SK-N-SH treated with all-trans-retinoic acid at 6 μM for 48 hours (cell line): ENCODE data around the gene AUNIP.

Source experiments
- ATAC-seq: fragments of 200-7000 bp; cut with Tn5 transposase; 3 replicates; pipeline ENCODE4 v1.9.1; 2020; ENCODE audit warnings: mild to moderate bottlenecking, moderate library complexity
- ARNTL ChIP-seq: fragments of 450-650 bp; formaldehyde crosslinking; IDR thresholded peaks from 2 replicates; pipeline ENCODE4 v1.5.0; 2020; ENCODE audit warnings: low read depth, mild to moderate bottlenecking, moderate library complexity, borderline replicate concordance
- BACH2 ChIP-seq: fragments of 250-450 bp; sonication (Bioruptor Pico); IDR thresholded peaks from 2 replicates; pipeline ENCODE4 v1.9.0; 2021; ENCODE audit warnings: mild to moderate bottlenecking, borderline replicate concordance
- CREB5 ChIP-seq: fragments of 250-450 bp; sonication (Bioruptor Pico); IDR thresholded peaks from 2 replicates; pipeline ENCODE4 v1.5.1; 2020; ENCODE audit warnings: low read depth, mild to moderate bottlenecking, moderate library complexity
- CSDC2 ChIP-seq: fragments of 250-450 bp; sonication (Bioruptor Pico); IDR thresholded peaks from 2 replicates; pipeline ENCODE4 v1.5.0; 2020; ENCODE audit warnings: mild to moderate bottlenecking, moderate library complexity
- CSRNP3 ChIP-seq: fragments of 250-450 bp; sonication (Bioruptor Pico); IDR thresholded peaks from 2 replicates; pipeline ENCODE4 v1.5.1; 2021; ENCODE audit warnings: mild to moderate bottlenecking, moderate library complexity
- ESRRG ChIP-seq: fragments of 250-450 bp; sonication (Bioruptor Pico); IDR thresholded peaks from 2 replicates; pipeline ENCODE4 v1.6.1; 2021; ENCODE audit warnings: mild to moderate bottlenecking
- GLIS3 ChIP-seq: fragments of 250-450 bp; sonication (Bioruptor Pico); IDR thresholded peaks from 2 replicates; pipeline ENCODE4 v1.5.0; 2020; ENCODE audit warnings: mild to moderate bottlenecking, moderate library complexity
- ISL1 ChIP-seq: fragments of 250-450 bp; sonication (Bioruptor Pico); IDR thresholded peaks from 2 replicates; pipeline ENCODE4 v2.1.2; 2022; ENCODE audit warnings: mild to moderate bottlenecking, moderate library complexity
- OSR1 ChIP-seq: fragments of 250-450 bp; sonication (Bioruptor Pico); IDR thresholded peaks from 2 replicates; pipeline ENCODE4 v1.8.0; 2022; ENCODE audit warnings: moderate library complexity, mild to moderate bottlenecking, inconsistent platforms
- PATZ1 ChIP-seq: fragments of 250-450 bp; sonication (Bioruptor Pico); IDR thresholded peaks from 2 replicates; pipeline ENCODE4 v1.8.0; 2020; ENCODE audit warnings: mild to moderate bottlenecking, moderate library complexity, borderline replicate concordance
- RARB ChIP-seq: fragments of 250-450 bp; sonication (Bioruptor Pico); IDR thresholded peaks from 2 replicates; pipeline ENCODE4 v1.8.0; 2021; ENCODE audit warnings: mild to moderate bottlenecking, moderate library complexity
- SNAI2 ChIP-seq: fragments of 250-450 bp; sonication (Bioruptor Pico); IDR thresholded peaks from 2 replicates; pipeline ENCODE4 v1.5.0; 2020; ENCODE audit warnings: mild to moderate bottlenecking, moderate library complexity
- TCF4 ChIP-seq: fragments of 250-450 bp; sonication (Bioruptor Pico); IDR thresholded peaks from 2 replicates; pipeline ENCODE4 v1.8.0; 2021; ENCODE audit warnings: mild to moderate bottlenecking, moderate library complexity, borderline replicate concordance
- ZC3H10 ChIP-seq: fragments of 250-450 bp; sonication (Bioruptor Pico); IDR thresholded peaks from 2 replicates; pipeline ENCODE4 v1.5.1; 2021; ENCODE audit warnings: mild to moderate bottlenecking, moderate library complexity
- ZFP3 ChIP-seq: fragments of 250-450 bp; sonication (Bioruptor Pico); IDR thresholded peaks from 2 replicates; pipeline ENCODE4 v1.5.0; 2020; ENCODE audit warnings: mild to moderate bottlenecking, moderate library complexity
- ZFP30 ChIP-seq: fragments of 450-650 bp; formaldehyde crosslinking; IDR thresholded peaks from 2 replicates; pipeline ENCODE4 v1.5.0; 2022; ENCODE audit warnings: mild to moderate bottlenecking, moderate library complexity
- ZNF565 ChIP-seq: fragments of 450-650 bp; formaldehyde crosslinking; conservative IDR thresholded peaks from 2 replicates; pipeline ENCODE4 v1.5.0; 2020; ENCODE audit warnings: low read depth, mild to moderate bottlenecking, moderate library complexity
- ZNF8 ChIP-seq: fragments of 450-650 bp; formaldehyde crosslinking; IDR thresholded peaks from 2 replicates; pipeline ENCODE4 v1.5.0; 2020; ENCODE audit warnings: mild to moderate bottlenecking, moderate library complexity

The AUNIP gene

GRCh38 chr1:25815208-25816111, 43.8 kb downstream of the AUNIP start:
- no peak for TF ChIP-seq PATZ1
- TF ChIP-seq ISL1 (CRISPR knock-in tag), result no peak
- TF ChIP-seq CSDC2 (CRISPR knock-in tag), result no peak
- no peak for TF ChIP-seq BACH2 (CRISPR knock-in tag)
- no peak for TF ChIP-seq ARNTL (CRISPR knock-in tag)
- ATAC-seq, result no peak

DNA sequence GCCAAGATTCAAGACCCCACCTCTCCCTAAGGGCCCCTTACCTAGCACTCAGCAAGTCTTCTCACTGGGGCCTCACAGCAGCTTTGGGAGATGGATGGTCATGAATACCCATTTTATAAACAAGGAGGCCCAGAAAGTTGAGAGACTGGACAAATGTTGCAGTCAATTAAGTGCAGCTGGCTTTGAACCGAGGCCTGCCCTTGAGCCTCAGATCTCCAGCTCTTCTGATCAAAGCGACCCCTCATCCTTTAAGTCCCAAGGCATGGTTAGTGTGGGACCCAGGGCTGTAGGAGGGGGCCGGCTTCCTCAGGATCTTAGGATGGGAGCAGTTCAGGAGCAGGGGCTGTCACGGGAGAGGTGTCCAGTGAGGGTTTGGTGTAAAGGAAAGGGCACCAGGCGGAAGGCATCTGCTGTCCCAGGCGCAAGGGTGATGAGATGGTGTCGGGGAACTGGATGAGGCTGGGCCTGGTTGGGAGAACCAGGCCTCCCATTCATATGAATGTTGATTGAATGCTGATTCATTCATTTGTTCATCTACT, 44.6 kb downstream of the AUNIP start:
- no peak for TF ChIP-seq OSR1 (CRISPR knock-in tag)
- TF ChIP-seq CSDC2 (CRISPR knock-in tag), result no peak
- TF ChIP-seq ZNF8, result no peak
- no peak for TF ChIP-seq ARNTL (CRISPR knock-in tag)
- no peak for TF ChIP-seq BACH2 (CRISPR knock-in tag)
- no peak for TF ChIP-seq ZNF565
- no peak for TF ChIP-seq SNAI2 (CRISPR knock-in tag)
- TF ChIP-seq, all 23 proteins: peak for 0
- no peak for ATAC-seq

DNA sequence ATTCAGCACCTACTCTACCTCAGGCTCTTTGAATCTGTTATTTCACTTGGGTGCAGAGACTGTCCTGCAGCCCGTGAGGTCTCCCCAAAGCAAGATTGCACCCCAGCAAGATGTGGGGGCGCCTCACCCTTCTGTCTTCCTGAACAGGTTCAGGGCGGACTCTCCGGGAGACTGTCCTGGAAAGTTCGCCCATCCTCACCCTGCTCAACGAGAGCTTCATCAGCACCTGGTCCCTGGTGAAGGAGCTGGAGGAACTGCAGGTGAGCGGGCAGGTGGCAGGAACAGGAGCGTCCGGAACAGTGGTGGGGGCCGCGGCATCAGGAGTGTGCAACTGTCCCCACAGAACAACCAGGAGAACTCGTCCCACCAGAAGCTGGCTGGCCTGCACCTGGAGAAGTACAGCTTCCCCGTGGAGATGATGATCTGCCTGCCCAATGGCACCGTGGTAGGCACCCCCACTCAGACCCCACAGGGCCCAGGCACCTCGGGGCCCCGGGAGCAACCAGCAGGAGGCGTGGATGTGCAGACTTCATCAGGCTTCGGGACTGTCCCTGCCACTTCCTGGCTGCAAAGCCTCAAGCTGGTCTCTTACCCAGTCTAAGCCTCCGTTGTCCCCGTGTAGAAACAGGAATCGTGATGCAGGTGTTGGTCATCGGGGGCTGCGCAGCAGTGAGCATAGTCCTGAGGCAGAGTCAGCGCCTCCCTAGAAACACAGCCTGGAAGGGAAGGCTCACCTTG, 45.4 kb downstream of the AUNIP start:
- TF ChIP-seq TCF4 (CRISPR knock-in tag) (no peak), SNAI2 (CRISPR knock-in tag) (no peak), CSDC2 (CRISPR knock-in tag) (no peak), ZNF565 (no peak), BACH2 (CRISPR knock-in tag) (no peak), CREB5 (no peak), ZC3H10 (CRISPR knock-in tag) (no peak), ESRRG (CRISPR knock-in tag) (no peak), GLIS3 (no peak), ZFP30 (CRISPR knock-in tag) (no peak), CSRNP3 (CRISPR knock-in tag) (no peak), RARB (CRISPR knock-in tag) (no peak), ZNF8 (no peak)
- ATAC-seq, result no peak

GRCh38 chr1:25813071-25813733, 46.1 kb downstream of the AUNIP start:
- TF ChIP-seq ZFP3 (CRISPR knock-in tag) (peak; percentile 83), CREB5 (no peak)
- ATAC-seq, result no peak
